Measurements from ENCODE around the gene SLC7A8.

- TF ChIP-seq CTCF (tag by site-specific recombination; IDR thresholded peaks at IDR 0.05) (no peak), ZBTB26 (tag by site-specific recombination; optimal IDR thresholded peaks at IDR 0.05) (no peak), ZNF639 (tag by site-specific recombination; IDR thresholded peaks at IDR 0.05) (no peak), ATF2 (tag by site-specific recombination; IDR thresholded peaks at IDR 0.05; ENCODE audit: low read depth) (no peak), ZNF830 (tag by site-specific recombination; IDR thresholded peaks at IDR 0.05; ENCODE audit: low read depth) (no peak), PBX3 (CRISPR knock-in tag; IDR thresholded peaks at IDR 0.05) (no peak), ZNF37A (tag by site-specific recombination; IDR thresholded peaks at IDR 0.05) (no peak), ZNF19 (tag by site-specific recombination; IDR thresholded peaks at IDR 0.05; ENCODE audit: low read depth) (no peak), MYNN (tag by site-specific recombination; IDR thresholded peaks at IDR 0.05; ENCODE audit: borderline replicate concordance) (no peak), ZNF548 (tag by site-specific recombination; IDR thresholded peaks at IDR 0.05) (no peak), ZNF776 (tag by site-specific recombination; IDR thresholded peaks at IDR 0.05; ENCODE audit: borderline replicate concordance) (no peak), MEIS1 (CRISPR knock-in tag; IDR thresholded peaks at IDR 0.05; ENCODE audit: borderline replicate concordance) (no peak)
These were observed 103.7 kb downstream of the SLC7A8 start for GRCh38 chr14:23079716-23080115.
